Hepatocyte (in vitro differentiated cells): ENCODE measurements around the gene ARMC2.

Experiments used
- EZH2phosphoT487 ChIP-seq: fragments of 200-600 bp; sonication (generic); IDR thresholded peaks from one replicate; pipeline ENCODE4 v1.6.1; 2018; ENCODE audit warnings: antibody characterized with exemption, mild to moderate bottlenecking, low read depth, moderate library complexity; ENCODE audit not compliant: unreplicated experiment, severe bottlenecking
- TF ChIP-seq, protein P1 (sequence below): fragments of 200-600 bp; sonication (generic); IDR thresholded peaks from 2 replicates; pipeline ENCODE4 v1.5.1; 2016; ENCODE audit warnings: antibody characterized with exemption, mild to moderate bottlenecking; ENCODE audit not compliant: poor library complexity

DNA sequence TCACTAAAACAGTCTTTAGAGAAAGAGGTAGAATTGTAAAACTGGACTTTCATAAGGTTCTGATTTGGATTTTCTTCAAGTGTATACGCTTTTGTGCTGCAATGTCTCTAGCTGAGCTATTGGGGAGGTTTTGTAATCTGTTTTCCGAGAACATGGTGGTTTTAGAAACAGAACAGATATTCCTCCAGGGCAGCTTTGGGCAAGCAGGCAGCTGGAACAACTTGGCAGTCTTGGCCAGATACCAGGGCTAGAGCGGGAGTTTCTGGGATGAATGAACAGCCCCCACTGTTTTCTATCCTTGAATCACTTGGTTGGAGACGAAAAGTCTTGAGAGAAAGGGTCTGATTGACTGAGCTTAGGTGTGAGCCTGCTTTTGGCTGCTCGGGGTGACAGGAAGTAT lies 17.1 kb upstream of the ARMC2 start:
- TF ChIP-seq, protein P1, sequence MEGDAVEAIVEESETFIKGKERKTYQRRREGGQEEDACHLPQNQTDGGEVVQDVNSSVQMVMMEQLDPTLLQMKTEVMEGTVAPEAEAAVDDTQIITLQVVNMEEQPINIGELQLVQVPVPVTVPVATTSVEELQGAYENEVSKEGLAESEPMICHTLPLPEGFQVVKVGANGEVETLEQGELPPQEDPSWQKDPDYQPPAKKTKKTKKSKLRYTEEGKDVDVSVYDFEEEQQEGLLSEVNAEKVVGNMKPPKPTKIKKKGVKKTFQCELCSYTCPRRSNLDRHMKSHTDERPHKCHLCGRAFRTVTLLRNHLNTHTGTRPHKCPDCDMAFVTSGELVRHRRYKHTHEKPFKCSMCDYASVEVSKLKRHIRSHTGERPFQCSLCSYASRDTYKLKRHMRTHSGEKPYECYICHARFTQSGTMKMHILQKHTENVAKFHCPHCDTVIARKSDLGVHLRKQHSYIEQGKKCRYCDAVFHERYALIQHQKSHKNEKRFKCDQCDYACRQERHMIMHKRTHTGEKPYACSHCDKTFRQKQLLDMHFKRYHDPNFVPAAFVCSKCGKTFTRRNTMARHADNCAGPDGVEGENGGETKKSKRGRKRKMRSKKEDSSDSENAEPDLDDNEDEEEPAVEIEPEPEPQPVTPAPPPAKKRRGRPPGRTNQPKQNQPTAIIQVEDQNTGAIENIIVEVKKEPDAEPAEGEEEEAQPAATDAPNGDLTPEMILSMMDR, result no peak
- TF ChIP-seq EZH2phosphoT487, result no peak
